GM18867 (cell line): ENCODE results near the gene KRT6A.

ENCODE experiments used
- ATAC-seq: cut with Tn5 transposase; IDR thresholded peaks from one replicate; pipeline ENCODE4 v1.9.1; 2021; ENCODE audit warnings: mild to moderate bottlenecking, moderate library complexity; ENCODE audit not compliant: unreplicated experiment

The KRT6A gene

DNA sequence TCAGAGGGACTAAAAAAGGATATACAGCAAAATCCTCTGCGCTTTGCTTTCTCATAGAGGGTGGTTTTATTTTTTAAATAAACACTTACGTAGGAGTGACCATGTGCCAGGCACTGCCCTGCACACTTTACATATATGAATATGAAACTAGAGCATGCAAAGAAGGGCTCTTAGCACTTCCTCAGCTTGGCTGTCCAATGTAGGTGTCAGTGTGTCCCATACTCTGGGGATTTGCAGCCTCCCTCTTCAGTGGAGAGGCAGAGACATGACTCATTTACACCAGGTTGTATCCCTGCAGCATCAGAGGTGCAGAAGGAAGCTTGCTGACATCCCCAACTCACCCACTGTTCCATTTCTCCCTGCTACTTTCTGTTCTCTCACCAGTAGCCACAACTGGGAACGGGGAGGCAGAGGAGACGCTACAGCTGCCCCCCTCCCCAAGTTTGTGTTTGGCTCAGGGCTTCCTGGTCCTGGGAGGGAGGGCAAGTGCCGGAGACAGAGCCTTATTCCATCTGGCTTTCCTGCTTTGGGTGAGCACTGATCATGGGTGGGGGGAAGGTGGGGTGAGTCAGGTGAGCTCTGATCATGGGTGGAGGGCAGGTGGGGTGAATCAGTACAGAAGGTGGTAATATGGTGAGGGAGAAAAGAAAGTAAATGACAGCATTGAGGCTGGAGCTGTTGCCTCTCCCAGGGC is 32.0 kb upstream of the KRT6A start:
- ATAC-seq: peak; percentile 75

DNA sequence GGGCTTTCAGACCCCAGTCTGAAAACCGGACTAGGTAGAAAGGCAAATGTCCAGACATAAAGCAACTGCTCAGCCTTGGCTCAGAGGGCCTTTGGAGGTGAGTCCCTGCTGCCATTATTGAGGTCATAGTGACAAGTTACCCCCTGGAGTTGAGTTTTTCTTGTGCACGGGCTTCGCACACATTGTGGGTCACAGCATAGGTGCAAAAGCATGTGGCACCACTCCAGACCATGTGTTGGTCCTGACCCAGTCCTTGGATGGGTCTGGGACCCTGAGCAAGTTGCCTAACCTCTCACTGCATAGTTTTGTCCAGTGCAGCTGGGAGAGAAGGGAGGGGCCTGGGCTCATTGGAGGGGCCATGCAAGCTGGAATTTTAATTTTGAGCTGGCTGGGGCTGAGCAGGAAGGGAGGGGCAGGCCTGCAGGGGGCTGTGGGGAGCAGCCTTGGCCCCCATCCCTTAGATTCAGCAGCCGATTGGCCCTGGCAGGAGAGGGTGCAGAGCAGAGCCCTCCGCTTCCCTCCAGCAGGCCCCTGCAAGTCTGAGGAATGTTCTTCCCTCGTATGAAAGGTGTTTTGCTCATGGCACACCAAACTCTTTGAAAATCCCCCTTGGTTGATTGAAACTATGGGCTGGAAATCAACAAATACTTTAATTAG is 31.3 kb upstream of the KRT6A start:
- no peak for ATAC-seq

DNA sequence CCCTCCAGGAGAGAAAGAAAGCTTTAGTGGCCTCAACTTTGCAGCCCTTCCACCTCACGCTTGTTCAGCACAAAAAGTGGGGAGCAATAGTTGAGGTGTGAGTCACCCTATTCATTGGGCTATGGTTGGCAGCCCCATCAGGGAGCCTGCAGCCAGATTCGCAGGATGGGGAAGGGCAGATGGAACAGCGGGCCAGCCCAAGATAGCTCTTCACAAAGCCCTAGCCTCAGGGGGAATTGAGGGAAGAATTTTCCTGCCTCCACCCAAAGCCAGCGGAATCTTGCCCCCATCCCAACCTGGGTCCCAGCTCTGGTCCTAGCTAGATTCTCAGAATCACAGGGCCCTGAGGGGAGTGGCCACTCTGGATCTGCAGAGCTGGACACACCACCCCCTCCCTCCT is 30.8 kb upstream of the KRT6A start:
- no peak for ATAC-seq

DNA sequence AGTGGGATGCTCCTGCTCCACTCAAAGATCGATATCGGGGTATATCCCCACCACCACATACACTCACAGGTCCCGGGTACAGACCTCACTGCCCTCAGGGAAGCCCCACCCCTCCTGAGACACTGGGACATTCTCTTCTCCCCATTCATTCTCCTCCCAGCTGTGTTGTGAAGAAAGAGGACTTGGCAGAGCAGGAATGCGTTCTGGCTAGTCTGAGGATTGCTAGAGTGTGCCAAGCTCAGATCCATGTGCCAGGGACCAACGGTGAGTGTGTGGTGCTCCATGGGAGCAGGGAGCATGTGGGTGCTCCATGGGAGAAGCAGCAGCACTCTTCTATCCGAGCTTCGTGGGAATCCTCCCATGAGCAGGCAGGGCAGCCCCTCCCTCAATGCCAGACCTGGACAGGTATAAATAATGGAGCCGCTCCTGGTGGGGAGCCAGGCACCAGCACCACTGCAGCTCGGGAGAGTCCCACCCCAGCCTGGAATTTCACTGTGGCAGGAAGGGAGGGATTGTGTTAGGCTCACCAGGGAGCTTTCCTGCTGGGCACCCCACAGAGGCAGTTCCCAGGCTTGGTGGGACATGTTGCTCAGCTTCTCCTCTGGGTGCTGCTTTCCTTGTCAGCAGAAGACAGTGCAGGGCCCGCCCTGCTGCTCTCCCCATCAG is 29.4 kb upstream of the KRT6A start:
- ATAC-seq: no peak

GRCh38 chr12:52521568-52522266 is 28.7 kb upstream of the KRT6A start:
- no peak for ATAC-seq

GRCh38 chr12:52521175-52521567 is 28.1 kb upstream of the KRT6A start:
- no peak for ATAC-seq

DNA sequence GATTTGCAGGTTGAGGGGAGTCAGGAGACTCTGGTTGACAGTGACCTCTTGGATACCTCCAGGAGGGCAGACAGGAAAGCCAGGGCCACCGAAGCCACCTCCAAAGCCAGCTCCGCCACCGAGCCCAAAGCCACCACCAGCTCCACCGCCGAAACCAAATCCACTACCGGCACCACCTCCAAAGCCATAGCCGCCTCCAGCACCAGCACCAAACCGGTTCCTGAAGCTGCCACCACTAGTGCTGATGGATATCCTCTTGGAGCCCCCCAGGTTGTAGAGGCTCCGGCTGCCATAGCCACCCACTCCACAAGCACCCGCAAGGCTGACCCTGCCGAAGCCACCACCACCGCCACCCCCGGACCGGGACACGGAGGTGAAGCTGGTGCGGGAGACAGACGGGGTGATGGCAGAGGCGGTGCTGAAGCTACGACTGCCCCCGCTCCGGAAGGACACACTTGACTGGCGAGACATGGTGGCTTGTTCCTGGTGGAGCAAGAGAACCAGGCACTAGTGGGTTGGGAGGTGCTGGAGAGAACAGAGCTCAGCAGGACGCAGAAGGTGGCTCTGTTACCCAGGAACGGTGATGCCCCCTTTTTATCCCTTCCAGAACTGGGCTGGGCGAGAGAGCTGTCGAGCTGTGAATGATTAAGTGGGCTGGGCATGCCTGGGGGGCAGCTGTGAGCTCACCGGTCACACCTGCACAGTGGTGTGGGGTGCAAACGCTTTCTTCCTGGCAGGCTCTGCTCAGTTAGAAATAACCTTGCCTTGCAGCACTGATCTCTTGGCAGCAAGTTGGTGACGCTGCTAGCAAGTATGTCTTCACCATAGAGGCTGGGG is 27.0 kb upstream of the KRT6A start, which contains the start of gene KRT5:
Gene KRT5 (minus strand): TSS at position 569 of the 837 bp plus-strand sequence. CDS start 98 bp downstream, at position 471.
- ATAC-seq: no peak

- no peak for ATAC-seq
Measured at GRCh38 chr12:52519387-52519703, 26.3 kb upstream of the KRT6A start.

DNA sequence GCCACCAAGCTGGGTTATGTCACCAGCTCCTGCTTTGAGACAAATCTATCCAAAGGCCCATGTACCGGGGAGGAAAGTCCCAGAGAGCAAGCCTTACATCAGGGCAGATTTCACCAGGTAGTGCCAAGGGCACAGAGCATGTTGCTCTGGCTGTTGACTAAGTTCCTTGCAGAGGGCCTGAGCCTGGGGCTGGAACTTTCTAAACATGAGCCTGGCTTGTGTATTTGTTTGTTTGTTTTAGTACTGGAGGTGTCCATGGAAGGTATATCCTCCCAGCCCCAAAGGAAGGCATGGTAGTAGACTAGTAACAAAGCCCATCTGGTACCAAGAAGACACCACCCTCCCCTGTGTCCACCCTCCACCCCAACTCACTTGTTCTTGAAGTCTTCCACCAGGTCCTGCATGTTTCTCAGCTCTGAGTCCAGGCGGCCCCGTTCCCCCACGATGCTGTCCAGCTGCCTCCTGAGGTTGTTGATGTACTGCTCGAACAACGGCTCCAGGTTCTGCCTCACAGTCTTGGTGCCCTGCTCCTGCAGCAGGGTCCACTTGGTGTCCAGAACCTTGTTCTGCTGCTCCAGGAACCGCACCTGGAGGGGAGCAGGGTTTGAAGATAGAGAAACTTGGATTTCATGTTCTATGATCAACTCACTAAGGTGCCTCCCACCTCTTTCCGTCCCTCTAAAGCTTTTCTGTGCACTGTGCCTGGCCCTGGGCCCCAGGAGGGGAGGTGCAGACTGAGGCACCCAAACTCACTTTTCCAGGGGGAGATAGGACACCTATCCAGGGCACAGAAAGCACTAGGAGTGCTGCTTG is 25.7 kb upstream of the KRT6A start:
- no peak for ATAC-seq

- no peak for ATAC-seq
Measured at GRCh38 chr12:52517888-52518287, 24.8 kb upstream of the KRT6A start.

- ATAC-seq: no peak
Measured at GRCh38 chr12:52517005-52517835, 24.2 kb upstream of the KRT6A start.

GRCh38 chr12:52515927-52516831 is 23.1 kb upstream of the KRT6A start:
- ATAC-seq: no peak

- ATAC-seq: no peak
Measured at GRCh38 chr12:52515319-52515646, 22.2 kb upstream of the KRT6A start.

DNA sequence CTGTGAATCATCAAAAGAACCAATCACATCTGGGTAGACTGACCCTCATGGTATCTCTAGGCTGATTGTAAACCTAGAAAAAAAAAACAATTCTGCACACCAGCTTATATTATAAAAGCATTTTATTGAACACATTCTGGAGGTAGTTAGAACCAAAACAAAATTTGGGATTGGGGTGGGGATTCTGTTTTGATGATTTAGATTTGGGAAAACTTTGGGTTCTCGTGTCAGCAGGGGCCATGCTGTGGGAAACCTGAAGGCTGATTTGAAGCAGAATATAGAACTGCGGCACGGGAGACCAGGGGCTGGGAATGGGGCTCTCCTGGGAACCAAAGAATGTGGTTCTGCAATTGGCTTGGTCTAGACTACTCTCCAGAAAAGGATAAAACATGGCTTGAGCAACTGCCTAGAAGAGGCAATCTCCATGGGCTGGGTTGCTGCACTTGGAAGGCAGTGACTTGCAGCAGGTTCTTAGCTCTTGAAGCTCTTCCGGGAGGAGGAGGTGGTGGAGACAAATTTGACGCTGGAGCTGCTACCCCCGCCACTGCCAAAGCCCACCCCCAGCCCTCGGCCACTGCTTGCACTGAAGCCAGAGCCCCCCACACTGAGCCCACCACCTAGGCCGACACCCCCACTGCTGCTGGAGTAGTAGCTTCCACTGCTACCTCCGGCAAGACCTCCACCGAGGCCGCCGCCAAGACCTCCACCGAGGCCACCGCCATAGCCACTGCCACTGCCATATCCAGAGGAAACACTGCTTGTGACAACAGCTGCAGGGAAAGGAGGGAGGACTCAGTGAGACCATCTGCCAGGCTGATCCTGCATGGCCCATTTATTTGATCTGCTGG is 21.6 kb upstream of the KRT6A start:
- ATAC-seq: no peak

DNA sequence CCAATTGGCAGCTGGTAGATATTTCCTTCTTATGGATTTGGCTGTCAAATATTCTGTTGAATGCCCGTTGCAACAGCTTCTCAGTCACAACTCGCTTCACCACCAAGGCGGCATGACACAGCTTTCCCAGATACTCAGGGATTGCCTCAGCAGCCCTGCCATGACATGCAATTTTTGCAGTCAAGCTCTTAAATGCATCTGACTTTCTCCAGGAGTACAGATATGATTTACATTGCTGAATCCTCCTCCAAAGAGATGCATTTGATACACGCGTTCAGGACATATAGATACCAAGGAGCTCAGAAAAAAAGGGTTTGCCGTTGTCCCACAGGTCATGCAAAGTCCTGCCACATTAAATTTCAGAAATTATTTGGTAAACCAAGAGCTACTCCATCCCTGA is 20.7 kb upstream of the KRT6A start:
- ATAC-seq: no peak

- ATAC-seq: no peak
Measured at GRCh38 chr12:52508211-52508610, 15.2 kb upstream of the KRT6A start.
